GM21528 (cell line): ENCODE results near the gene AADACL4.
"Not testable (repeated sequence)": the region's sequence is repeated elsewhere in the genome, so short reads cannot be mapped to it uniquely, and the experiment has no call there.

ENCODE experiments used
- ATAC-seq: cut with Tn5 transposase; IDR thresholded peaks from one replicate; pipeline ENCODE4 v1.9.1; 2021; ENCODE audit warnings: mild to moderate bottlenecking, moderate library complexity; ENCODE audit not compliant: unreplicated experiment, low FRiP score

Gene AADACL4

GRCh38 chr1:12703821-12704451, 60.1 kb downstream of the AADACL4 start:
- ATAC-seq, result no peak

DNA sequence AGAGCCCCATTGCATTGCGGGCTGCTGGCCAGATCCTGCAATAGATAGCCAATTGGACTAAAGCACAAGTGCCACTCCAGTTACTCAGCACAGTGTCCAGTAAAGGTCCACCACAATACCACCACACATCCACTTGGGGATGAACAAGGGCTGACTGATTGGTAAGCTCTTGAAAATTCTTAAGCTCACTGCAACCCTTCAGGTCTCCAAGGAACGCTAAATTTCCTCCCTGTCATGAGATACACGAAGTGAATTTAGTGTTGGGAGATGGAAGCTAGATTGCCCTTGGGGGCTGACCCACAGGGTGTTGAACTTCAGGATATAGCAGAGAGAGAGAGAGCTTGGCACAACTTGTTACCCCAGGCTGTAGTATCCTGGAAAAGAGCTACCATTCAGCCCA, 62.2 kb downstream of the AADACL4 start:
- ATAC-seq, result no peak

GRCh38 chr1:12708396-12709090, 64.7 kb downstream of the AADACL4 start:
- no peak for ATAC-seq

DNA sequence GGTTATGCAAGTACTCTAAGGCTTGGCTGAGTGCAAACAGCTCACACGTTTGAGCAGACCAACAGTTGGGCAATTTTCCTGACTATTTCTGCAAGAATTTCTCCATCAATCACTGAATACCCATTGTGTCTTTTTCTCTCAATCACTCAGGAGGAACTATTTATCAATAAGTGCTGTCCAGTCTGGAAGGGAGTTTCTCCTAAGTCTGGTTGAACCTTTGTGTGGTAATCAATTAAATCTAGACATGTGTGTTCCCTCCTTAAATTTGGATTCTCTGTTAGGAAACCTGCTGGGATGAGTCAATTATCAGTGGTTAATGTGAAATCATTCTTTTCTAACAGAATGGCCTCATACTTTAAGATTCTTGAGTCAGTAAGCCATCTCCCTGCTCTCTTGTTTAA, 65.2 kb downstream of the AADACL4 start:
- no peak for ATAC-seq

DNA sequence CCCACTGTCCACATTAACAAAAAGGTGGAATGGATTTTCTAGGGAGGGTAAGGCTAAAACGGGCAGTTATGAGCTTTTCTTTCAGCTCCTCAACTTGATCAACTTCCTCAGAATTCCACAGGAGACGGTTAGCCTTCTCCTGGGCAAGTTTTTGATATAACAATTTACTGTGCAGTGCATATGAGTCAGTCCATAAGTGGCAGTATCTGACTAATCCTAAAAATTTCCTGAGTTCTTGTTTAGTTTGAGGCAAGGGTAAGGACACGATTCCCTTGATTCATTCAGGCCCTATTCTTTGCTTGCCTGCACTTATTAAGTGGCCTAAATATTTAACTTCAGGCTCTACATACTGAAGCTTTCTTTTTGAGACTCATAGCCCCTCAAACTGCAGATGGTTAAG, 65.8 kb downstream of the AADACL4 start:
- ATAC-seq, result no peak

GRCh38 chr1:12711536-12711935, 67.7 kb downstream of the AADACL4 start:
- no peak for ATAC-seq

DNA sequence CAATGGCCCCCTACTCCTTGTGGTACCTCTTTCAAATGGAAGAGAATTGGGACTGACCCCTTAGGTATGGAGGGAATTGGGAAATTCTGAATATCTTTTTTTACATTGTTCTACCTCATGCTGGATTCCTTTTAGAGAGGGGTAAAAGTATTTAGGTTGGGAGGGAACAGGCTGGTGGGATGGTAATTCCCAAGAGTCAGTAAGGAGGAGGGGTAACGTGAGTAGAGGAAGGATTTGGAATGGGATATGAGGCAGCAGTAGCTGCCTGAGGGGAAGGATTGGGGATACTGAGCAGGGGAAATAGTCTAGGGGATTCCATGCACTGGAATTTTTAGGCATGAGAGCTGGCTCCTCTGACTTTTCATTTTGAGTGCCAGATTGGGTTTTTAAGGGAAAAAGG, 68.2 kb downstream of the AADACL4 start:
- no peak for ATAC-seq

GRCh38 chr1:12712929-12713328, 69.0 kb downstream of the AADACL4 start:
- ATAC-seq, result no peak

GRCh38 chr1:12713651-12714050, 69.8 kb downstream of the AADACL4 start:
- ATAC-seq, result not testable (repeated sequence)

GRCh38 chr1:12714710-12715475, 71.0 kb downstream of the AADACL4 start:
- ATAC-seq, result no peak

GRCh38 chr1:12715896-12716437, 72.1 kb downstream of the AADACL4 start, which contains the start of gene AADACL3:
AADACL3 (plus strand) TSS chr1:12716110; CDS start chr1:12716177, 67 bp downstream.
- ATAC-seq, result no peak
